ENCODE measurements around the gene CBY3.
A peak's percentile ranks its signal among the peaks of the same experiment; 100 is the strongest.
"Not testable (repeated sequence)": the region's sequence is repeated elsewhere in the genome, so short reads cannot be mapped to it uniquely, and the experiment has no call there.

The CBY3 gene

DNA sequence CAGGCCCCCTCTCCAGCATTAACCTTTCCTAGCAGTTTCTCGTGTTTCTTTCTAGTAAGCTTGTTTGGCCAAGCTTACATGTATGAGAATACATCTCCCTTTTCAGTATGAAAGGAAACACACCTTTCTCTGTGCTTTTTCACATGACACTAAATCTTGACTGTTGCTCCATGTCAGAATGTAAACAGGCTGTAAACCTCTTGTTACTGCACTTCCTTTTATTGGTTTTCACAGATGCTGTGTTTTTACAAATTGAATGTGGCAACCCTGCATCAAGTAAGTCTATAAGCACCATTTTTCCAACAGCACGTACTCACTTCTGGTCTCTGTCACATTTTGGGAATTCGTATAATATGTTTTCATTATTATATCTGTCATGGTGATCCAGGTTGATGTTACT, 15.8 kb upstream of the CBY3 start:
- Mint-ChIP-seq H3K27ac (peak overlapping the region; percentile 99), H3K4me1 (ENCODE audit: low read depth) (peaks cover 23% of the 10 kb centered on the region), H3K4me3 (no peak overlapping the region), H3K36me3 (ENCODE audit: low read depth) (peaks cover 8% of the 10 kb centered on the region), H3K9me3 (no peaks in the 10 kb centered on the region), H3K27me3 (ENCODE audit: low read depth) (no peaks in the 10 kb centered on the region)

- H3K27ac Mint-ChIP-seq: no peak overlapping the region
- H3K27me3 Mint-ChIP-seq (ENCODE audit: low read depth): no peaks in the 10 kb centered on the region
- H3K36me3 Mint-ChIP-seq (ENCODE audit: low read depth): peaks cover 6% of the 10 kb centered on the region
- H3K4me3 Mint-ChIP-seq: no peak overlapping the region
- H3K4me1 Mint-ChIP-seq (ENCODE audit: low read depth): peaks cover 14% of the 10 kb centered on the region
- no peaks in the 10 kb centered on the region for H3K9me3 Mint-ChIP-seq
Measured at GRCh38 chr5:179694561-179694960, 13.7 kb upstream of the CBY3 start.

DNA sequence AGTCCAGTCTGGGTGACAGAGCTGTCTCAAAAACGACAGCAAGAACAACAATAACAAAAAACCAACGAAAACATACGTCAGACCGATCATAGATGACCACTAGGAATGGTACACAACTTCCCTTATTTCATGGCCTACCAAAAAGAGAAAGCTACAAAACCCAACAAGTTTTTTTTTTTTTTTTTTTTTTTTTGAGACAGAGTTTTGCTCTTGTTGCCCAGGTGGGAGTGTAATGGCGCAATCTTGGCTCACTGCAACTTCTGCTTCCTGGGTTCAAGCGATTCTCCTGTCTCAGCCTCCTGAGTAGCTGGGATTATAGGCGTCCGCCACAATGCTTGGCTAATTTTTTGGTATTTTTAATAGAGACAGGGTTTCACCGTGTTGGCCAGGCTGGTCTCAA, 8.4 kb upstream of the CBY3 start:
- H3K4me3 Mint-ChIP-seq; H3K27me3 Mint-ChIP-seq (ENCODE audit: low read depth); H3K27ac Mint-ChIP-seq; H3K36me3 Mint-ChIP-seq (ENCODE audit: low read depth); H3K9me3 Mint-ChIP-seq; H3K4me1 Mint-ChIP-seq (ENCODE audit: low read depth): not testable (repeated sequence)

GRCh38 chr5:179680014-179680779, 637 bp downstream of the CBY3 start:
- H3K27ac Mint-ChIP-seq: peak overlapping the region; percentile 76
- H3K27me3 Mint-ChIP-seq (ENCODE audit: low read depth): no peaks in the 10 kb centered on the region
- H3K9me3 Mint-ChIP-seq: no peaks in the 10 kb centered on the region
- peak overlapping the region; percentile 69 for H3K4me3 Mint-ChIP-seq
- peaks cover 12% of the 10 kb centered on the region for H3K36me3 Mint-ChIP-seq (ENCODE audit: low read depth)
- peaks cover 20% of the 10 kb centered on the region for H3K4me1 Mint-ChIP-seq (ENCODE audit: low read depth)

GRCh38 chr5:179679014-179679674, 1.7 kb downstream of the CBY3 start:
- H3K27ac Mint-ChIP-seq: peak overlapping the region; percentile 98
- H3K4me3 Mint-ChIP-seq: peak overlapping the region; percentile 97
- H3K27me3 Mint-ChIP-seq (ENCODE audit: low read depth): no peaks in the 10 kb centered on the region
- no peaks in the 10 kb centered on the region for H3K9me3 Mint-ChIP-seq
- peaks cover 13% of the 10 kb centered on the region for H3K36me3 Mint-ChIP-seq (ENCODE audit: low read depth)
- peaks cover 20% of the 10 kb centered on the region for H3K4me1 Mint-ChIP-seq (ENCODE audit: low read depth)

DNA sequence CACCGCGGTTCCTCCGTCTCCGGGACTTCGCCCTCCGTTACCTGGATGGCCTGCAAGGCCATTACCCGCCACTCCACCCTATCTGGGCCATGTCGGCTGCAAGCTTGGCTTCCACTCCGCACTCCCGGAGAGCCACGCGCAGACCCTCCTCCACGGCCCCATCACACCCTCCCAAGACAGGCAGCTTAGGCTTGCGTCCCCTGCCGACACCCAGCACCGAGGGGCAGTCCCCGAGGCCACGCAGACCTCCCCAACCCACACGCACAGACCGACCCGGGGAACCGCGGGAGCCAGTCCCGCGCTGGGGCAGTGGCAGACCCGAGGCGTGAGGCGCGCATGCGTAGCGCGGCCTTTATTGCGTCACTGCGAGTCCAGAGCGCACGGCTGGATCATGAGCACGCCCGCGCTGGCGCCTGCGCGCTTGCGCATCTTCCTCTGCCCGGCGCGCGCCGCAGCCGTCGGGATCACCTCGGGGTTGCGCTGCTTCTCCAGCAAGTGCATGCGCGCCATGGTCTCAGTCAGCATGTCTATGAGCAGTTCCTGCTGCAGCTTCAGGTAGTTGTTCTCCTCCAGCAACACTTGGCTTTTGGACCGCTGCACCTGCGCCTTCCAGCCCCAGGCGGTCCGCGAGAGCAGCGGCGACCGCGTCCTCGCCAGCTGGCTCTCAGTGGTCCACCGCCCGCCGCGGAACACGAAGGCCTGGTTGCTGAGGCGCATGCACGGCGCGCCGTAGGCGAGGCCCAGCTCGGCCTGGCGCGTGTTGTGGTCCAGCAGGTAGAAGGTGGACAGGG, 2.4 kb downstream of the CBY3 start:
- no peaks in the 10 kb centered on the region for H3K27me3 Mint-ChIP-seq (ENCODE audit: low read depth)
- peaks cover 13% of the 10 kb centered on the region for H3K36me3 Mint-ChIP-seq (ENCODE audit: low read depth)
- H3K27ac Mint-ChIP-seq: peak overlapping the region; percentile 98
- peak overlapping the region; percentile 97 for H3K4me3 Mint-ChIP-seq
- peaks cover 20% of the 10 kb centered on the region for H3K4me1 Mint-ChIP-seq (ENCODE audit: low read depth)
- no peaks in the 10 kb centered on the region for H3K9me3 Mint-ChIP-seq

DNA sequence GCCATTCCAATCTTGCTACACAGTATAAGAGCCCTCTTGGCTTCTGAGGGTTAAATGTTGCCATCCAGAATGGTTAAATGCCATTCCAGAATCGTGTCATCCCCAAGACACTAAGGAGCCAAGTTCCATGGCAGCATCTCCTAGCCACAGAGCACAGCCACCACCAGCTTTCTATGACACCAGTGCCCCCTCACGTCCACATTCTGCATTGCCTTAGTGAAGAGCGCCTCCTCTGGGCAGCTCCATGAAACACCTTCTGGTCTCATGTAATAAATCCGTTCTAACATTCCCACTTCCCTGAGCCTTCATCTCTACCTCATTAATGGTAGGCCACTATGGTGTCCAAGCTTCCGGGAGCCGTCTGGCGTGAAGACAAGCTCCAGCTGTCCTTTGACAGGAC, 12.4 kb downstream of the CBY3 start:
- Mint-ChIP-seq H3K4me1 (ENCODE audit: low read depth) (peaks cover 3% of the 10 kb centered on the region), H3K36me3 (ENCODE audit: low read depth) (no peaks in the 10 kb centered on the region), H3K27ac (no peak overlapping the region), H3K9me3 (no peaks in the 10 kb centered on the region), H3K27me3 (ENCODE audit: low read depth) (no peaks in the 10 kb centered on the region), H3K4me3 (no peak overlapping the region)

GRCh38 chr5:179661647-179662046, 19.2 kb downstream of the CBY3 start:
- not testable (repeated sequence) for H3K36me3 Mint-ChIP-seq (ENCODE audit: low read depth); H3K27ac Mint-ChIP-seq; H3K4me3 Mint-ChIP-seq; H3K4me1 Mint-ChIP-seq (ENCODE audit: low read depth); H3K9me3 Mint-ChIP-seq; H3K27me3 Mint-ChIP-seq (ENCODE audit: low read depth)

DNA sequence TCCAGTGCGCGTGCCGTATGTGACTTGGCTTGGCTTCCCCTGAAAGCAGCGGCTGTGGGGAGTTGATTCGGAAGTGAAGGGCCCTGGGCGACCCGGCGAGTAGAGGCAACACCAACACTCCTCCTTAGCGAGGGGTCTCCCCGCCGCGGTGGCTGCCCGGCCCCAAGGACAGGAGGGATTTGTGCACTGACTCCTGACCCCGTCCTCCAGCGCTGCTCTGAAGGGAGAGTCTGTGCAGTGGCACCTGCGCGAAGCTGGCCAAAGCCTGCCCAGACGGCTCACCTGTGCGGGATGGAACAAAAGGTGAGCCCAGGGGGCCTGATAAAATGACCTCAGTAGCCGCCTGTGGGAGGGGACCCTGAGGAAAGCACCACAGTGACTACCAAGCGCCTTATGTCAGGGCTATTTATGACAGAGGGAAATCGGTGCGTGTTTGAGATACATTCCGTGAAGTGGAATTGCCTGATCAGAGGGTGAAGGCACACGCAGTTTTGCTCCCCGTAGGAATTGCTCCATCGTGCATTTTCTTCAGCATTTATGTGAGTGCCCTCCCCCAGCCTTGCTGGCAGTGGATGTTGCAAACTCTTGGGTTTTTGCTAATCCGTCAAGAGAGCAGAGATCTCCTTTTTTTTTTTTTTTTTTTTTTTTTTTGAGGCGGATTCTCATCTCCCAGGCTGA, 22.5 kb downstream of the CBY3 start:
- not testable (repeated sequence) for H3K4me1 Mint-ChIP-seq (ENCODE audit: low read depth); H3K27me3 Mint-ChIP-seq (ENCODE audit: low read depth); H3K27ac Mint-ChIP-seq; H3K9me3 Mint-ChIP-seq; H3K36me3 Mint-ChIP-seq (ENCODE audit: low read depth)
- H3K4me3 Mint-ChIP-seq: peak overlapping the region; percentile 77

DNA sequence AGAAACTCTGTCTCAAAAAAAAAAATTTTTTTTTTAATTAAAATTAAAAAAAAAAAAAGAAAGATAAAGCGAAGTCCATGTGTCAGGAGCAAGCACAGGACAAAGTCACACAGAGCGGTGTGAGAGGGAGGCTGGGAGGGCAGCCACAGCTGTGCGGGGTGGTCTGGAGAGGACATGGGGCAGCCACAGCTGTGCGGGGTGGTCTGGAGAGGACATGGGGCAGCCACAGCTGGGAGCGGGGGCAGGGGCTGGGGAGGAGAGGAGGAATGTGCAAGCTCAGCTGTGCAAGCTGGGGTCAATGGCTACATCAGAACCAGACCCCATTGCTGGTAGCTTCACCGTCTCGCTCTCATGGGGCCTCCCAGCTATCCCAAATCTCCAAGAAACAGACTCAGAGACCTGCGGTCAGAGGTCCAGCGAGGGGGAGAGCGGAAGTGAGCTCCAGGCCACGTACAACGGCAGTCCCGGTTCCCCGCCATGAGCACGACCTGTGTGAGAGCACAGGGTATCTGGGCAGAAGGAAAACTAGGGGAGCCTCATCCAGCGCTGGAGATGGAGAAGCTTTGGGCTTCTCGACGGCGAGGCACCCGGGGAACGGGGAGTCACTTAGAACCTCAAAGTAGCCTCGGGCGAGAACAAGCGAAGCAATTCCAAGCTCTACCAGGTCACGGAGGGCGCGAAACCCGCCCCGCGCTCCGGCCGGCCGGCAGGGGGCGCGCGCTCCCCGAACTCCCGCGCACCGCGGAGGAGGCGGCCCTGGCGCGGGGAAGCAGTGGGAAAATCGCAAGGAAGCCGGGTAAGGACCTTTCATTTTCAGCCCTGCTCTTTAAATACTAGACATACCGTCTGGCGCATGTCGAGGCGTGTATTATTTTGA, 23.3 kb downstream of the CBY3 start:
- H3K27me3 Mint-ChIP-seq (ENCODE audit: low read depth); H3K4me3 Mint-ChIP-seq; H3K9me3 Mint-ChIP-seq; H3K36me3 Mint-ChIP-seq (ENCODE audit: low read depth); H3K4me1 Mint-ChIP-seq (ENCODE audit: low read depth); H3K27ac Mint-ChIP-seq: not testable (repeated sequence)

DNA sequence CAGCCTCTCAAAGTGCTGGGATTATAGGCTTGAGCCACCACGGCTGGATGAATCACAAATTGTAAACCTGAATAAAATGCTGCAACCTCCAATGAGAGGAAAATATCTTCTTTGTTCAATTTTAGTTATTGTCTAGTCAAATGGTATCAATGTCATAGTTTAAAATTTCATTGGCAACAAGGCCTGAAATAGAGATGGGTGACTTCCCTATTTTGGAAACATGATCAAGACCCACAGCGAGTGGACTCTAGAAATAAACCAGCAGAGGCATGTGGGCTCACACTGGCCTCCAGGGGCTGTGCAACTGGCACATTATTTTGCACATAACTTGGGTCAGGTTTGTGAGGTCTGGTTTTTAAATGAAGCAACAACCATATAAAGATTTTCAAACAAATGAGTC, 27.7 kb downstream of the CBY3 start:
- not testable (repeated sequence) for H3K27me3 Mint-ChIP-seq (ENCODE audit: low read depth); H3K9me3 Mint-ChIP-seq; H3K4me3 Mint-ChIP-seq; H3K27ac Mint-ChIP-seq; H3K36me3 Mint-ChIP-seq (ENCODE audit: low read depth); H3K4me1 Mint-ChIP-seq (ENCODE audit: low read depth)

DNA sequence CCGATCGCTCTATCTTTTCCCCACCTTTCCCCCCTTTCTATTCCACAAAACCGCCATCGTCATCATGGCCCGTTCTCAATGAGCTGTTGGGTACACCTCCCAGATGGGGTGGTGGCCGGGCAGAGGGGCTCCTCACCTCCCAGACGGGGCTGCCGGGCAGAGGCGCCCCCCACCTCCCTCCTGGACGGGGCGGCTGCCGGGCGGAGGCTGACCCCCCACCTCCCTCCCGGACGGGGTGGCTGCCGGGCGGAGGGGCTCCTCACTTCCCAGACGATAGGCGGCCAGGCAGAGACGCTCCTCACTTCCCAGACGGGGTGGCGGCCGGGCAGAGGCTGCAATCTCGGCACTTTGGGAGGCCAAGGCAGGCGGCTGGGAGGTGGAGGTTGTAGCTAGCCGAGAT, 30.6 kb downstream of the CBY3 start:
- H3K36me3 Mint-ChIP-seq (ENCODE audit: low read depth); H3K4me1 Mint-ChIP-seq (ENCODE audit: low read depth); H3K27ac Mint-ChIP-seq; H3K4me3 Mint-ChIP-seq; H3K9me3 Mint-ChIP-seq; H3K27me3 Mint-ChIP-seq (ENCODE audit: low read depth): not testable (repeated sequence)

GRCh38 chr5:179649166-179649703, 31.6 kb downstream of the CBY3 start:
- not testable (repeated sequence) for H3K9me3 Mint-ChIP-seq; H3K27ac Mint-ChIP-seq; H3K4me1 Mint-ChIP-seq (ENCODE audit: low read depth); H3K4me3 Mint-ChIP-seq; H3K36me3 Mint-ChIP-seq (ENCODE audit: low read depth); H3K27me3 Mint-ChIP-seq (ENCODE audit: low read depth)

DNA sequence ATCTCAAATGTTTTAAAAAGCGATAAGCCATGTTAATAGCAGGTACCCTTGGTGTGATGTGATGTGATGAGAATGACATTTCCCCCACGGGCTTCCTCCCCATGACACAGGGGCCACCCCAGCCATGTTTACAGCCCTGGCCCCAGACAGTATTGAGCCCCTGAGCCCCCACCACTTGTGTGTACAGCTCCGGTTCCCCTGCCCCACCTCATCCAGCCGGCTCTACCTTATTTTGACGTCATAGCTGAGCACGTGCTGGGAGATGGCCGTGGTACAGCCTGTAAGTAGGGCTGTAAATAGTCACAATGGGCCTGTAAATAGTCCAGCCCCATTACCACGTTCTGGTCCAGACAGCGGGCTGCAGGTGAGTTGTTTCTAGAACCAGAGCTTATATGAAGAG, 32.4 kb downstream of the CBY3 start:
- H3K9me3 Mint-ChIP-seq: no peaks in the 10 kb centered on the region
- no peaks in the 10 kb centered on the region for H3K36me3 Mint-ChIP-seq (ENCODE audit: low read depth)
- no peak overlapping the region for H3K27ac Mint-ChIP-seq
- H3K4me1 Mint-ChIP-seq (ENCODE audit: low read depth): no peaks in the 10 kb centered on the region
- no peak overlapping the region for H3K4me3 Mint-ChIP-seq
- peaks cover 3% of the 10 kb centered on the region for H3K27me3 Mint-ChIP-seq (ENCODE audit: low read depth)

All from T-helper 1 cell treated with Interleukin-12 subunit alpha and Interleukin-12 subunit beta and Interleukin-4 antibody, amounts not matched to agents 30 μg/mL and 1 μg/mL, for 36 hours (primary cell).